Activated CD8-positive, alpha-beta memory T cell treated with anti-CD3 and anti-CD28 coated beads, Interleukin-2, amount 50 U/mL, for 4 hours (primary cell): Measurements from ENCODE around the gene PRRG3.
"Not testable (repeated sequence)": the region's sequence is repeated elsewhere in the genome, so short reads cannot be mapped to it uniquely, and the experiment has no call there.

ENCODE experiments used
- DNase-seq: peaks from one replicate; pipeline ENCODE4 v3.0.0-alpha.2; 2020

PRRG3 gene

GRCh38 chrX:151694661-151695582 lies at the start of gene PRRG3:
Gene PRRG3, plus strand, starts transcription at chrX:151695458. Its CDS starts 3,357 bp downstream, at chrX:151698815.
- DNase-seq = no peak

- no peak for DNase-seq
These were observed 20.0 kb upstream of the PRRG3 start for GRCh38 chrX:151675121-151675746.

GRCh38 chrX:151676196-151676595 lies 19.1 kb upstream of the PRRG3 start:
- DNase-seq = no peak

GRCh38 chrX:151679798-151680402 lies 15.4 kb upstream of the PRRG3 start:
- DNase-seq = no peak

- peak; percentile 56 for DNase-seq
These were observed 14.5 kb upstream of the PRRG3 start for GRCh38 chrX:151680805-151681204.

GRCh38 chrX:151687635-151688034 lies 7.6 kb upstream of the PRRG3 start:
- no peak for DNase-seq

- DNase-seq = no peak
These were observed 6.6 kb upstream of the PRRG3 start for GRCh38 chrX:151688695-151689094.

GRCh38 chrX:151692825-151693224 lies 2.4 kb upstream of the PRRG3 start:
- DNase-seq = no peak

GRCh38 chrX:151694121-151694520 lies 1.1 kb upstream of the PRRG3 start:
- no peak for DNase-seq

GRCh38 chrX:151695583-151696340 lies 504 bp downstream of the PRRG3 start:
- DNase-seq = no peak

- DNase-seq = not testable (repeated sequence)
These were observed 1.8 kb downstream of the PRRG3 start for GRCh38 chrX:151697082-151697481.

- no peak for DNase-seq
These were observed 2.3 kb downstream of the PRRG3 start for GRCh38 chrX:151697522-151697921.

- no peak for DNase-seq
These were observed 3.2 kb downstream of the PRRG3 start for GRCh38 chrX:151698485-151698884.

- DNase-seq = no peak
These were observed 4.5 kb downstream of the PRRG3 start for GRCh38 chrX:151699746-151700145.

GRCh38 chrX:151700581-151700980 lies 5.3 kb downstream of the PRRG3 start:
- no peak for DNase-seq

GRCh38 chrX:151701071-151701470 lies 5.8 kb downstream of the PRRG3 start:
- DNase-seq = no peak

GRCh38 chrX:151701531-151701930 lies 6.3 kb downstream of the PRRG3 start:
- no peak for DNase-seq

GRCh38 chrX:151702026-151702714 lies 6.9 kb downstream of the PRRG3 start:
- DNase-seq = no peak

- DNase-seq = no peak
These were observed 7.6 kb downstream of the PRRG3 start for GRCh38 chrX:151702741-151703340.

- no peak for DNase-seq
These were observed 8.2 kb downstream of the PRRG3 start for GRCh38 chrX:151703487-151703886.

- DNase-seq = no peak
These were observed 8.9 kb downstream of the PRRG3 start for GRCh38 chrX:151704041-151704663.
